Aorta (tissue), 5 donors: ENCODE results near the gene GABPB1. TPM values are rescaled to one million over a fixed set of nuclear protein-coding genes. Genes with fewer than 3 reads are reported as not detected.

Experiments
- ATAC-seq: fragments of 200-7000 bp; cut with Tn5 transposase; one replicate; pipeline ENCODE4 v1.9.1; 2022; ENCODE audit warnings: moderate library complexity; ENCODE audit not compliant: low FRiP score
- DNase-seq, 2 donors: peaks; one replicate each; pipeline ENCODE4 v3.0.0-alpha.2; 2020
- H3K27ac ChIP-seq, 2 donors: one replicate each; pipeline ENCODE4 v1.5.1; 2013; ENCODE audit warnings: low read length in 2 of 2, mild to moderate bottlenecking in 2 of 2, moderate library complexity in 2 of 2, control low read depth in 1 of 2, inconsistent platforms in 1 of 2, low read depth in 1 of 2
- H3K27me3 ChIP-seq, 2 donors: one replicate each; pipeline ENCODE4 v1.6.1; 2013; ENCODE audit warnings: control low read depth in 1 of 2, low read length in 1 of 2, mild to moderate bottlenecking in 1 of 2, moderate library complexity in 1 of 2; ENCODE audit not compliant: insufficient read depth in 2 of 2, control insufficient read depth in 1 of 2
- H3K36me3 ChIP-seq, 2 donors: one replicate each; pipeline ENCODE4 v1.6.1; 2013; ENCODE audit warnings: control low read depth in 1 of 2, low read length in 1 of 2, mild to moderate bottlenecking in 1 of 2; ENCODE audit not compliant: insufficient read depth in 2 of 2, control insufficient read depth in 1 of 2
- H3K4me1 ChIP-seq, 2 donors: one replicate each; pipeline ENCODE4 v1.6.1; 2013; ENCODE audit warnings: low read length in 2 of 2, control low read depth in 1 of 2, mild to moderate bottlenecking in 1 of 2, moderate library complexity in 1 of 2; ENCODE audit not compliant: insufficient read depth in 2 of 2, control insufficient read depth in 1 of 2
- H3K4me3 ChIP-seq, 2 donors: one replicate each; pipeline ENCODE4 v1.5.1; 2013; ENCODE audit warnings: low read length in 2 of 2, control low read depth in 1 of 2, mild to moderate bottlenecking in 1 of 2
- H3K9me3 ChIP-seq: one replicate; pipeline ENCODE4 v1.6.1; 2013; ENCODE audit warnings: mild to moderate bottlenecking, low read length; ENCODE audit not compliant: control insufficient read depth
- WGBS, 2 donors: extraction: QIAGEN DNeasy Blood & Tissue Kit; methylation state at CpG; one replicate each; pipeline ENCODE4 v1.1.7; 2013; 5-methylcytosine and 5-hydroxymethylcytosine counted together
- intact Hi-C, 2 donors: fragments of 100-400 bp; cut with DNase I; formaldehyde crosslinking; loops; one replicate each; pipeline versions ENCODE4 v1.14.2 to v1.15.0; 2022
- polyA plus RNA-seq, 2 donors: library from polyadenylated mRNA; stranded (reverse); fragments of 200-250 nt; gene quantifications; one replicate each; pipeline ENCODE4 v1.2.3, GENCODE V29; 2013
- total RNA-seq, 2 donors: library from RNA; stranded (reverse); fragmentation: NEBNext Ultra II Directional; extraction: Animal tissue kit (Norgen Biotek cat#: 25700); gene quantifications; one replicate each; pipeline ENCODE4 v1.2.1, GENCODE V29; 2021
- donor health status: healthy with polysubstance abuse.
- donor health status: Bipolar disorder and iron deficiency.
- donor health status: DM: no; HTN: no; CAD: no.
- donor health status: DM: no; HTN: no; CAD: no.
- donor health status: DM: yes; HTN: yes; CAD: no.

The GABPB1 gene
- total and polyA plus RNA-seq, 4 donors: 4.0 to 18.5 (median 9.4) TPM

DNA sequence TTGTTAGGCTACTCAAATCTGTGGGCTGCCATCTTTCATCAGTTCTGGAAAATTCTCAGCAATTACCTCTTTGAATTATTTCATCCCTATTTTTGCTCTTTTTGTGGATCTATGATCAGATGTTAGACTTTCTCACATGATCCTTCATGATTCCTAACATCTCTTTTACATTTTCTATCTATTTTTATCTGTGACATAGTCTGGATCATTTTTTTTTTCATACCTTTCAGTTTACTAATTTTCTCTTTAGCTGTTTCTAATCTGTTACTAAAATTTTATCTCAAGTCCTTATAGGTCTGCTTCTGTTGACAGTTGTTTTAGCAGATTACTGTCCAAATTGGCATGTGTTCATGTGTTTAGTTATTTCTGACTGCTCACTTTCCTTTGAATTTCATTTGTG, 47.2 kb downstream of the GABPB1 start:
- Histone ChIP-seq H3K4me3 (no peak overlapping the region), H3K4me1 (no peaks in the 10 kb centered on the region), H3K27ac (no peak overlapping the region), H3K36me3 (peaks cover 0 to 6% of the 10 kb centered on the region in 2 donors), H3K27me3 (no peaks in the 10 kb centered on the region), H3K9me3 (peaks cover 3% of the 10 kb centered on the region)
- ATAC-seq (no peak), DNase-seq (no peak)
- intact Hi-C loops: no loop called here

DNA sequence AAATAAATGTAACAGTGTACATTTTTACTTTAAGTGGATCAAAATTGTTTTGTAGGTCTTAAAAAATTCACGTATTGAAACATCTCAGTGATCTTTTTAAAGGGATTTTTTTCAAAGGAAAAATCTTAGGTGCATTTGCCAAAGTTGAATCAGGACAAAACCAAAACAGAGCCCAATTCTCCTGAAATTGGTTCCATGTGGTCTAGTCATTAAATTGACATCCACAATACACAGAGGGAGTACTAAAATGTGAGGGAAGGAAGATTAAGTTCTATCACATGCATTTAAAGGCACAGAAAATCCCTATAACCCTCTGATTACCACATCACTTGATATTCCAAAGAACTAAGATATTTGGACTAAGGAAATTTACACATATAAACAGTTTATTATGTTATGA, 50.2 kb downstream of the GABPB1 start:
- peaks cover 0 to 10% of the 10 kb centered on the region in 2 donors for H3K36me3 ChIP-seq
- ATAC-seq (no peak), DNase-seq (no peak)
- H3K27ac ChIP-seq: no peak overlapping the region
- no peaks in the 10 kb centered on the region for H3K27me3 ChIP-seq
- intact Hi-C loops: no loop called here
- H3K9me3 ChIP-seq: peaks cover 3% of the 10 kb centered on the region
- 81 to 82% methylated on average over 1 of the region's 1 CpG for WGBS, 2 donors
- H3K4me3 ChIP-seq: no peak overlapping the region
- no peaks in the 10 kb centered on the region for H3K4me1 ChIP-seq

DNA sequence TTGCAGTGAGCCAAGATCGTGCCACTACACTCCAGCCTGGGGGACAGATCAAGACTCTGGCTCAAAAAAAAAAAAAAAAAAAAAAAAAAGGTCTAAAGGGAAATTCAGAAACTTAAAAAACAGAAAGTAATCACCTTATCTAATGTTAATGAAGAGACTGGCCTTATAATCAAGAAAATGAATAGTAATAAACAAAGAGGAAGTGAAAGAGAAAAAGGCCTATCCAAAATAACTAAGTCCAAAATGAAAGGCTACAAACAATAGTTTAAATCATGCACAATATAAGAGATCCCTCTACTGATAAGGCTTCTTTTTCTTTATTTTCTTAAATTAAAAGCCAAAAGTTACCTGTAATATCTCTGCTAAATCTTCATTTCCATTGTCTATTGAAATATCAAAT, 52.4 kb downstream of the GABPB1 start:
- intact Hi-C loops: no loop called here
- H3K27ac ChIP-seq: no peak overlapping the region
- H3K4me1 ChIP-seq: no peaks in the 10 kb centered on the region
- H3K9me3 ChIP-seq: no peaks in the 10 kb centered on the region
- no peak for DNase-seq
- no peak for ATAC-seq
- H3K4me3 ChIP-seq: no peak overlapping the region
- no peaks in the 10 kb centered on the region for H3K27me3 ChIP-seq
- 100% methylated on average over 1 of the region's 1 CpG for whole genome bisulfite sequencing, 2 donors
- peaks cover 0 to 8% of the 10 kb centered on the region in 2 donors for H3K36me3 ChIP-seq

DNA sequence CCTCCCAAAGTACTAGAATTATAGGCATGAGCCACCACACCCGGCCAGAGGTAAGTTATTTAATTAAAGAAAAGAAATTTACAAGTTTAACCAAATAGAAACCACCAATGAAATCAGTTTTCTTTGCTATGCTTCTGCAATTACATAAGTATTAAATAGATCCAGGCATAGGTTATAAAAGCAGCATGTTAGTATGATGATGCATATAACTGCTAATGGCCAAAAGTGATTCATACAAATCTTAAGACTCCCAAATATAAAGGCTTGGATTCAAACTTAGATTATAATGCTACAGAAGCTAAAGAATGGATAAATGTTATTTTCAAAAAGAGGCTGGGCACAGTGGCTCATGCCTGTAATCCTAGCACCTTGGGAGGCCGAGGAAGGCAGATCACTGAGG, 56.7 kb downstream of the GABPB1 start:
- H3K4me3 ChIP-seq: no peak overlapping the region
- no peaks in the 10 kb centered on the region for H3K4me1 ChIP-seq
- no peak overlapping the region for H3K27ac ChIP-seq
- 97 to 100% methylated on average over 2 of the region's 2 CpGs for WGBS, 2 donors
- intact Hi-C loops: no loop called here
- H3K27me3 ChIP-seq: no peaks in the 10 kb centered on the region
- DNase-seq (no peak), ATAC-seq (no peak)
- peaks cover 0 to 6% of the 10 kb centered on the region in 2 donors for H3K36me3 ChIP-seq
- no peaks in the 10 kb centered on the region for H3K9me3 ChIP-seq

DNA sequence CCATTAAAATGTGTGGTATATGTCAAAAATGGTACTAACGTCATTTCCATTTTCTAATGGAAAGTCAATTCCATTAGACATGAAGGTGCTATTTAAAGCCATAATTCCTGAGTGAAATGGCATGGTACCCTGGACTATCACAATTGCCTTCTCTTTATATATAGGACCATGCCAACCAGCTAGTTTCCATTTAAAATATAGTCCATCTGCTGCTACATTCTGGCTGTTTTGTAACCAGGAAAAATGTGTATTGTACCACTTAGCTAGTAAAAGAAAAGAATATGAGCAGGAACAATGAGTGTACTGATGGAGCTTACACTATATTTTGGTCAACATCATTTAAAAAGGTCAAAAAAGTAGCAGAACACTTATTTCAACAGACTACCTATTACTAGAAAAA, 59.0 kb downstream of the GABPB1 start:
- H3K36me3 ChIP-seq: no peaks in the 10 kb centered on the region
- H3K4me3 ChIP-seq: no peak overlapping the region
- intact Hi-C loops: no loop called here
- H3K9me3 ChIP-seq: no peaks in the 10 kb centered on the region
- WGBS, 2 donors: 84 to 95% methylated on average over 1 of the region's 1 CpG
- DNase-seq: no peak
- H3K27ac ChIP-seq: no peak overlapping the region
- no peak for ATAC-seq
- H3K27me3 ChIP-seq: no peaks in the 10 kb centered on the region
- H3K4me1 ChIP-seq: no peaks in the 10 kb centered on the region

DNA sequence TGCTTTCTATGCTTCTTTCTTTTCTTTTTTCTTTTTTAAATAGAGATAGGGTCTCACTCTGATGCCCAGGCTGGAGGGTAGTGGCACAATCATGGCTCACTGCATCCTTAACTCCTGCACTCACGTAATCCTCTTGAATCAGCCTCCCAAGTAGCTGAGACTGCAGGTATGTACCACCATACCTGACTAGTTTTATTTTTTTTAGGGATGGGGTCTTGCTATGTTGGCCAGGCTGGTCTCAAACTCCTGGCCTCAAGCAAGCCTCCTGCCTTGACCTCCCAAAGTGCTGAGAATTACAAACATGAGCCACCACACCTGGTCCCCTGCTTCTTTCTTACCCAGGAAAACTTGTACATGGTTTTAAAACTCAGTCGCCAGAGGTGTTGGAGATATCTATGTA, 65.2 kb downstream of the GABPB1 start:
- Histone ChIP-seq H3K36me3 (peaks cover 0 to 2% of the 10 kb centered on the region in 2 donors), H3K9me3 (no peaks in the 10 kb centered on the region), H3K4me3 (no peak overlapping the region), H3K27me3 (no peaks in the 10 kb centered on the region), H3K4me1 (no peaks in the 10 kb centered on the region), H3K27ac (no peak overlapping the region)
- DNase-seq (no peak), ATAC-seq (no peak)
- WGBS, 2 donors: 99 to 100% methylated on average over 2 of the region's 2 CpGs
- intact Hi-C loops: no loop called here

DNA sequence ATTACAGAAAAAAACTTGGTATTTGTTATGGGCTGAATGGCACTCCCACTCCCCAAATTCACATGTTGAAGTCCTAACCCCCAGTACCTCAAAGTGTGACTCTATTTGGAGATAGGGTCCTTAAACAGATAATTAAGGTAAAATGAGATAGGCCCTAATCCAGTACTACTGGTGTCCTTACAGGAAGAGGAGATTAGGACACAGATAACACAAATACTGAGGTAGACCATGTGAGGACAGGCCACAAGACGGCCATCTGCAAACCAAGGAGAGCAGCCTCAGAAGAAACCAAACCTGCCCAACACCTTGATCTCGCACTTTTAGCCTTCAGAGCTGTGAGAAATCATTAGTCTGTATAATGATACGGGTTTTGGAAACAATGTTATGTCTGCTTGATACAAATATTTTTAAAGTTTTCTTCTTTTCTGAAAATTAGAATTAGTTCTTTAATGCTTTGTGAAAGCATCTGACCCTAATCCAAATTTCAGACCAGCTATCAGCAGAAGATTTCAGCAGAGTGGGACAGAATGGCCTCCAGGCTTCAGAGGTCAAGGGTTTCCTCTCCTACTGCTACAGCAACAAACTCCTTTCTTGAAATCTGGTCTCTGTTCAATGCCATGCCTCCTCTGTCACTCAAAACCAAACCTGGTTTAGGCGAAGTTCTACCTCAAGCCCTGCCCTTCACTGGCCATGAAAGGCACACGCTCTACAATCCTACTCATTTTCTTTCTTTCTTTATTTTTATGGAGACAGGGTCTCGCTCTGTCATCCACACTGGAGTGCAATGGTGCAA, 67.5 kb downstream of the GABPB1 start:
- Histone ChIP-seq H3K4me3 (no peak overlapping the region), H3K4me1 (no peaks in the 10 kb centered on the region), H3K27ac (no peak overlapping the region), H3K27me3 (no peaks in the 10 kb centered on the region), H3K36me3 (peaks cover 0 to 2% of the 10 kb centered on the region in 2 donors), H3K9me3 (no peaks in the 10 kb centered on the region)
- DNase-seq (no peak), ATAC-seq (no peak)
- 94 to 96% methylated on average over 6 of the region's 6 CpGs for WGBS, 2 donors
- intact Hi-C loops: no loop called here

DNA sequence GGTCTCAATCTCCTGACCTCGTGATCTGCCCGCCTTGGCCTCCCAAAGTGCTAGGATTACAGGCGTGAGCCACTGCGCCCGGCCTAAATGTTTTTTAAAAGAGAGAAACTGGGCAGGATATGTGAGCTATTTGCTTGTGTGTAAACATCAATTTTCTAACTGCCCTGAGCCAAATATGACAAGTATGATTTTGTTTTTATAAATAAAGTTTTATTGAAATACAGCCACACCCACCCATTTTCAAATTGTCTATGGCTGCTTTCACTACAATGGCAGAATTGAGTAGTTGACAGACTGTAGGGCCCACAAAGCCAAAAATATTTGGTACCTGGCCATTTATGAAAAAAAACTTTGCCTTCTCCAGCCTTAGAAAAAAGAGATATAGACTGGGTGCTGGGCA, 73.6 kb downstream of the GABPB1 start:
- WGBS, 2 donors: 79 to 94% methylated on average over 4 to 5 of the region's 5 CpGs
- no peak overlapping the region for H3K27ac ChIP-seq
- intact Hi-C loops: no loop called here

DNA sequence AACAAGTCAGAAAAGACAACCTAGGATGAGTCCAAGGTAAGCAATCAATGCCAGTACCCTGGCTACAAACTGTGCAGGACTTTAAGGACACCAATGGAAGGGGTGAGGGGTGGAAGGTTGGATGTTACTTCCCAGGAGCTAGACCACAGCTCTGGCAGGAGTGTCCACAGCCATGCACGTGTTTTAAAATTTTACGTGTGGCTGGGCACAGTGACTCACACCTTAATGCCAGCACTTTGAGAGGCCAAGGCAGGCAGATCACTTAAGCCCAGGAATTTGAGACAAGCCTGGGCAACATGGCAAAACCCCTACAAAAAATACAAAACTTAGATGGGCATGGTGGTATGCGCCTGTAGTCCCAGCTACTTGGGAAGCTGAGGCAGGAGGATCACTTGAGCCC, 74.7 kb downstream of the GABPB1 start:
- H3K27ac ChIP-seq: no peak overlapping the region
- no peaks in the 10 kb centered on the region for H3K4me1 ChIP-seq
- no peak overlapping the region for H3K4me3 ChIP-seq
- H3K36me3 ChIP-seq: peaks cover 0 to 2% of the 10 kb centered on the region in 2 donors
- ATAC-seq (no peak), DNase-seq (no peak)
- 84 to 91% methylated on average over 3 of the region's 3 CpGs for WGBS, 2 donors
- no peaks in the 10 kb centered on the region for H3K27me3 ChIP-seq
- no peaks in the 10 kb centered on the region for H3K9me3 ChIP-seq
- intact Hi-C loops: no loop called here

More for the DNA sequence above, 73.6 kb downstream of the GABPB1 start:
- ATAC-seq: no peak
- Histone ChIP-seq H3K9me3 (no peaks in the 10 kb centered on the region), H3K36me3 (peaks cover 0 to 2% of the 10 kb centered on the region in 2 donors), H3K4me3 (no peak overlapping the region), H3K4me1 (no peaks in the 10 kb centered on the region), H3K27me3 (no peaks in the 10 kb centered on the region)
- DNase-seq: no peak
